ENCODE measurements around the gene FFAR1.
A peak's percentile ranks its signal among the peaks of the same experiment; 100 is the strongest.

The FFAR1 gene

GRCh38 chr19:35321291-35321690 lies 26.4 kb upstream of the FFAR1 start:
- TF ChIP-seq CTCF (IDR thresholded peaks at IDR 0.05; ENCODE audit: borderline replicate concordance, insufficient read depth, low read depth, low read length), result no peak
- no peak overlapping the region for H3K4me3 ChIP-seq (ENCODE audit: low read depth, low read length)

DNA sequence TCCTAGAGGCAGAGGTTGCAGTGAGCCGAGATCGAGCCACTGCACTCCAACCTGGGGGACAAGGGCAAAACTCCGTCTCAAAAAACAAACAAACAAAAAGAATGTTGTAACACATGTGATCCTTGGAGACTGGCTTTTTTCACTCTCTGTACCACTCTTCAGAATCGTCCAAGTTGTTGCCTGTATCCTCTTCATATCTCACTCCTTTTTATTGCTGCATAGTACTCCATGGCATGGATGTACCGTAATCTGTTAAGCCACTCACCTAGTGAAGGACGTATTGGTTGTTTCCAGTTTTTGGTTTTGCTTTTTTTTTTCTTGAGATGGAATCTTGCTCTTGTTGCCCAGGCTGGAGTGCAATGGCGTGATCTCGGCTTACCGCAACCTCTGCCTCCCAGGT lies 25.7 kb upstream of the FFAR1 start:
- no peak for TF ChIP-seq CTCF (IDR thresholded peaks at IDR 0.05; ENCODE audit: borderline replicate concordance, insufficient read depth, low read depth, low read length)
- no peak overlapping the region for H3K4me3 ChIP-seq (ENCODE audit: low read depth, low read length)

GRCh38 chr19:35327642-35328041 lies 20.1 kb upstream of the FFAR1 start:
- no peak overlapping the region for H3K4me3 ChIP-seq (ENCODE audit: low read depth, low read length)
- TF ChIP-seq CTCF (IDR thresholded peaks at IDR 0.05; ENCODE audit: borderline replicate concordance, insufficient read depth, low read depth, low read length), result peak; percentile 32; the same call in 1 of the 2 replicates

GRCh38 chr19:35328851-35329285 lies 18.8 kb upstream of the FFAR1 start, which contains the start of gene CD22:
Gene CD22, plus strand, starts transcription at chr19:35329187. Its CDS starts 2,854 bp downstream, at chr19:35332041.
- TF ChIP-seq CTCF (IDR thresholded peaks at IDR 0.05; ENCODE audit: borderline replicate concordance, insufficient read depth, low read depth, low read length), result no peak
- H3K4me3 ChIP-seq (ENCODE audit: low read depth, low read length), result peak within 1 kb of the TSS; percentile 98

DNA sequence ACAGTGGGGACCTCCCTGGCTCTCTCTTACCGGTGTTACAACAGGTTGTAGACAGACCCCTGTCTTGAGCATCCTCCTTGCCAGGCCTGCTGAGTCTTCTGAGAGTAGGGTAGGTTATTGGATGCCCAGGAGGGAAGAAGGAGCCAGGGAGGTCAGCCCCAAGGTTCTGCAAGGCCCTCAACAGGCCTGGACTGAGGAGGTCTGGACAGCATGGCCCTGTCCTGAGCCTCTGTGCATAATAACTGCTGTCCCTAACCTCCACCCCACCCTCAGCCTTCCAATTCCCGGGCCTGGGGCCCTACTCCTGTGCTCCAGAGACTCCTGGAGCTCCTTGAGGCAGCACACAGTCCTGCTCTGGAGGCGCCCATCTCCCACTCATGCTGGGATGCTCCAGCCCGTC lies 18.4 kb upstream of the FFAR1 start:
- H3K4me3 ChIP-seq (ENCODE audit: low read depth, low read length), result peak overlapping the region; percentile 98
- no peak for TF ChIP-seq CTCF (IDR thresholded peaks at IDR 0.05; ENCODE audit: borderline replicate concordance, insufficient read depth, low read depth, low read length)

DNA sequence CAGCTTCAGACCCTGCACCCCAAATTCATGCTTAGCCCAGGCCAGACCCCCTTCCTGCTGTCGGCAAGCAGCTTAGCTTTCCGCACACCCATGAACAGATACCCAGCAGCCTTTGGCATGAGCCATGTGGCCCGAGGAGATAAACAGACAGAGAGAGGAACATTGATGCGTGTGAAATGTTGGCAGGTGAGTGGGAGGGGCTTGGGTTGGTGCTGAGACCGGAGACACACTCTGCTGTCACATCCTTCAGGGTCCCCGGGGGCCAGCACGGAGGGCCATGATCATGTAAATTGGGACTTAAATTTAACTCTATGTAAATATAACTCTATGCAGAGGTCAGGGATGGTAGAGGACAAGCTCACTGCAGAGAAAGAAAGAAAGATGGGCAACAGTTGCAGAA lies 17.2 kb upstream of the FFAR1 start:
- no peak for TF ChIP-seq CTCF (IDR thresholded peaks at IDR 0.05; ENCODE audit: borderline replicate concordance, insufficient read depth, low read depth, low read length)
- H3K4me3 ChIP-seq (ENCODE audit: low read depth, low read length), result peak overlapping the region; percentile 98

DNA sequence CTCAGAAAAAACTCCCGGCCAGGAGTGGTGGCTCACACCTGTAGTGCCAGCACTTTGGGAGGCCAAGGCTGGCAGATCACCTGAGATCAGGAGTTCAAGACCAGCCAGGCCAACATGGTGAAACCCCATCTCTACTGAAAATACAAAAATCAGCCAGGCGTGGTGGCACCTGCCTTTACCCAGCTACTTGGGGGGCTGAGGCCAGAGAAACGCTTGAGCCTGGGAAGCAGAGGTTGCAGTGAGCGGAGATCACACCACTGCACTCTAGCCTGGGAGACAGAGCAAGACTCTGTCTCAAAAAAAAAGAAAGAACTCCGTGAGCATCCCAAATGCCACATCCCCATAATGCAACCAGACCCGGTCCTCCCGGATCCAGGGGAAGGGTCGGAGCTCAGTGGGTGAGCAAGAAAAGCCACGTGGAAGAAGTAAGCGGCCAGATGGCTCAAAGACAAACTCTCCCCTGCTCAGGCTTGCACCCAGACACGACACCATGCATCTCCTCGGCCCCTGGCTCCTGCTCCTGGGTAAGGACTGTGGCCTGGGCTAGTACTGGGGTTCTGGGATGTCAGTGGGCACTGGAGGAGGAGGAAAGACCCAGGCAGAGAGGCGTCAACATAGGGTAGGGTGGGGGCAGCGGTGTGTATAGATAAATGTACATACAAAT lies 16.0 kb upstream of the FFAR1 start:
- H3K4me3 ChIP-seq (ENCODE audit: low read depth, low read length), result peak overlapping the region; percentile 98

More for the DNA sequence above, 16.0 kb upstream of the FFAR1 start:
- no peak for TF ChIP-seq CTCF (IDR thresholded peaks at IDR 0.05; ENCODE audit: borderline replicate concordance, insufficient read depth, low read depth, low read length)
